HEK293 (cell line): ENCODE measurements around the gene ERFE.

ENCODE experiments used
- KLF10 ChIP-seq: fragments of 450-650 bp; IDR thresholded peaks from 2 replicates; pipeline ENCODE4 v1.5.1; 2018; ENCODE audit warnings: missing biosample characterization, mild to moderate bottlenecking, missing genetic modification characterization
- KLF8 ChIP-seq: fragments of 450-650 bp; formaldehyde crosslinking; IDR thresholded peaks from 2 replicates; pipeline ENCODE4 v1.5.1; 2016; ENCODE audit warnings: missing biosample characterization, missing genetic modification characterization
- PRDM6 ChIP-seq: fragments of 450-650 bp; formaldehyde crosslinking; IDR thresholded peaks from 2 replicates; pipeline ENCODE4 v1.5.1; 2017; ENCODE audit warnings: missing biosample characterization, missing genetic modification characterization
- REPIN1 ChIP-seq: fragments of 450-650 bp; formaldehyde crosslinking; IDR thresholded peaks from 2 replicates; pipeline ENCODE4 v1.5.1; 2017; ENCODE audit warnings: missing biosample characterization, missing genetic modification characterization, low read depth
- SCRT2 ChIP-seq: fragments of 450-650 bp; formaldehyde crosslinking; IDR thresholded peaks from 2 replicates; pipeline ENCODE4 v1.5.1; 2016; ENCODE audit warnings: missing biosample characterization, missing genetic modification characterization
- SP7 ChIP-seq: fragments of 450-650 bp; formaldehyde crosslinking; IDR thresholded peaks from 2 replicates; pipeline ENCODE4 v1.5.1; 2016; ENCODE audit warnings: missing biosample characterization, missing genetic modification characterization
- WT1 ChIP-seq: fragments of 450-650 bp; formaldehyde crosslinking; IDR thresholded peaks from 2 replicates; pipeline ENCODE4 v1.5.1; 2016; ENCODE audit warnings: missing biosample characterization, missing genetic modification characterization
- ZBTB17 ChIP-seq: fragments of 450-650 bp; formaldehyde crosslinking; IDR thresholded peaks from 2 replicates; pipeline ENCODE4 v1.5.1; 2016; ENCODE audit warnings: missing biosample characterization, missing genetic modification characterization
- ZNF140 ChIP-seq: fragments of 450-650 bp; formaldehyde crosslinking; IDR thresholded peaks from 2 replicates; pipeline ENCODE4 v1.5.1; 2016; ENCODE audit warnings: missing biosample characterization, missing genetic modification characterization
- ZNF157 ChIP-seq: fragments of 450-650 bp; formaldehyde crosslinking; IDR thresholded peaks from 2 replicates; pipeline ENCODE4 v1.5.1; 2016; ENCODE audit warnings: missing biosample characterization, missing genetic modification characterization
- ZNF18 ChIP-seq: fragments of 450-650 bp; formaldehyde crosslinking; IDR thresholded peaks from 2 replicates; pipeline ENCODE4 v1.5.1; 2016; ENCODE audit warnings: missing biosample characterization, missing genetic modification characterization
- ZNF2 ChIP-seq: fragments of 450-650 bp; formaldehyde crosslinking; IDR thresholded peaks from 2 replicates; pipeline ENCODE4 v1.5.1; 2016; ENCODE audit warnings: missing biosample characterization, missing genetic modification characterization
- ZNF223 ChIP-seq: fragments of 450-650 bp; formaldehyde crosslinking; IDR thresholded peaks from 2 replicates; pipeline ENCODE4 v1.5.1; 2016; ENCODE audit warnings: missing biosample characterization, missing genetic modification characterization
- ZNF302 ChIP-seq: fragments of 450-650 bp; formaldehyde crosslinking; IDR thresholded peaks from 2 replicates; pipeline ENCODE4 v1.5.1; 2016; ENCODE audit warnings: missing biosample characterization, missing genetic modification characterization, low read depth
- ZNF596 ChIP-seq: fragments of 450-650 bp; IDR thresholded peaks from 2 replicates; pipeline ENCODE4 v1.5.0; 2018; ENCODE audit warnings: missing biosample characterization, mild to moderate bottlenecking, missing genetic modification characterization, moderate library complexity
- ZNF664 ChIP-seq: fragments of 450-650 bp; formaldehyde crosslinking; IDR thresholded peaks from 2 replicates; pipeline ENCODE4 v1.5.1; 2016; ENCODE audit warnings: missing biosample characterization, missing genetic modification characterization
- ZNF704 ChIP-seq: fragments of 450-650 bp; formaldehyde crosslinking; IDR thresholded peaks from 2 replicates; pipeline ENCODE4 v1.5.1; 2016; ENCODE audit warnings: missing biosample characterization, missing genetic modification characterization
- ZNF777 ChIP-seq: fragments of 450-650 bp; formaldehyde crosslinking; IDR thresholded peaks from 2 replicates; pipeline ENCODE4 v1.5.1; 2017; ENCODE audit warnings: missing biosample characterization, missing genetic modification characterization, borderline replicate concordance
- ZNF843 ChIP-seq: fragments of 450-650 bp; formaldehyde crosslinking; IDR thresholded peaks from 2 replicates; pipeline ENCODE4 v1.5.1; 2016; ENCODE audit warnings: missing biosample characterization, missing genetic modification characterization
- ZSCAN23 ChIP-seq: fragments of 450-650 bp; formaldehyde crosslinking; IDR thresholded peaks from 2 replicates; pipeline ENCODE4 v1.5.1; 2016; ENCODE audit warnings: missing biosample characterization, missing genetic modification characterization
- ZSCAN30 ChIP-seq: fragments of 450-650 bp; IDR thresholded peaks from 2 replicates; pipeline ENCODE4 v1.5.1; 2018; ENCODE audit warnings: missing biosample characterization, mild to moderate bottlenecking, missing genetic modification characterization, moderate library complexity
- TF ChIP-seq, protein P1 (sequence below): fragments of 450-650 bp; IDR thresholded peaks from 2 replicates; pipeline ENCODE4 v1.5.1; 2018; ENCODE audit warnings: missing biosample characterization, mild to moderate bottlenecking, missing genetic modification characterization
- TF ChIP-seq, protein P2 (sequence below): fragments of 450-650 bp; IDR thresholded peaks from 2 replicates; pipeline ENCODE4 v1.5.1; 2018; ENCODE audit warnings: missing biosample characterization, missing genetic modification characterization
- TF ChIP-seq, protein P3 (sequence below): fragments of 450-650 bp; formaldehyde crosslinking; IDR thresholded peaks from 2 replicates; pipeline ENCODE4 v1.5.1; 2016; ENCODE audit warnings: missing biosample characterization, missing genetic modification characterization
- TF ChIP-seq, protein P4 (sequence below): fragments of 450-650 bp; formaldehyde crosslinking; IDR thresholded peaks from 2 replicates; pipeline ENCODE4 v1.5.1; 2017; ENCODE audit warnings: missing biosample characterization, missing genetic modification characterization
- TF ChIP-seq, protein P5 (sequence below): IDR thresholded peaks from 2 replicates; pipeline ENCODE4 v1.6.1; 2011; ENCODE audit warnings: mild to moderate bottlenecking, low read depth, low read length, borderline replicate concordance

Gene ERFE

GRCh38 chr2:238169048-238169707, 10.4 kb downstream of the ERFE start (continued):
- TF ChIP-seq, protein P1, sequence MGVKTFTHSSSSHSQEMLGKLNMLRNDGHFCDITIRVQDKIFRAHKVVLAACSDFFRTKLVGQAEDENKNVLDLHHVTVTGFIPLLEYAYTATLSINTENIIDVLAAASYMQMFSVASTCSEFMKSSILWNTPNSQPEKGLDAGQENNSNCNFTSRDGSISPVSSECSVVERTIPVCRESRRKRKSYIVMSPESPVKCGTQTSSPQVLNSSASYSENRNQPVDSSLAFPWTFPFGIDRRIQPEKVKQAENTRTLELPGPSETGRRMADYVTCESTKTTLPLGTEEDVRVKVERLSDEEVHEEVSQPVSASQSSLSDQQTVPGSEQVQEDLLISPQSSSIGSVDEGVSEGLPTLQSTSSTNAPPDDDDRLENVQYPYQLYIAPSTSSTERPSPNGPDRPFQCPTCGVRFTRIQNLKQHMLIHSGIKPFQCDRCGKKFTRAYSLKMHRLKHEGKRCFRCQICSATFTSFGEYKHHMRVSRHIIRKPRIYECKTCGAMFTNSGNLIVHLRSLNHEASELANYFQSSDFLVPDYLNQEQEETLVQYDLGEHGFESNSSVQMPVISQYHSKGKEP: no peak; the same call in 1 of the 2 replicates
- TF ChIP-seq ZNF704 (tag by site-specific recombination) (no peak), REPIN1 (tag by site-specific recombination) (no peak), SCRT2 (tag by site-specific recombination) (no peak), ZNF2 (tag by site-specific recombination) (no peak), ZNF777 (no peak), ZNF664 (tag by site-specific recombination) (no peak), ZNF18 (no peak), ZNF596 (no peak), KLF10 (tag by site-specific recombination) (peak; percentile 80), SP7 (0 out of 2 replicates have a peak, but pooled peaks have one; percentile 41), WT1 (tag by site-specific recombination) (peak; percentile 60), PRDM6 (tag by site-specific recombination) (peak; percentile 99), ZSCAN23 (no peak), ZBTB17 (tag by site-specific recombination) (no peak), ZNF140 (tag by site-specific recombination) (no peak), ZNF843 (tag by site-specific recombination) (peak; percentile 75), ZNF223 (tag by site-specific recombination) (no peak), ZNF302 (tag by site-specific recombination) (no peak), KLF8 (tag by site-specific recombination) (0 out of 2 replicates have a peak, but pooled peaks have one; percentile 16), ZNF157 (no peak), ZSCAN30 (tag by site-specific recombination) (peak; percentile 25; the same call in 1 of the 2 replicates)
- TF ChIP-seq, protein P2, sequence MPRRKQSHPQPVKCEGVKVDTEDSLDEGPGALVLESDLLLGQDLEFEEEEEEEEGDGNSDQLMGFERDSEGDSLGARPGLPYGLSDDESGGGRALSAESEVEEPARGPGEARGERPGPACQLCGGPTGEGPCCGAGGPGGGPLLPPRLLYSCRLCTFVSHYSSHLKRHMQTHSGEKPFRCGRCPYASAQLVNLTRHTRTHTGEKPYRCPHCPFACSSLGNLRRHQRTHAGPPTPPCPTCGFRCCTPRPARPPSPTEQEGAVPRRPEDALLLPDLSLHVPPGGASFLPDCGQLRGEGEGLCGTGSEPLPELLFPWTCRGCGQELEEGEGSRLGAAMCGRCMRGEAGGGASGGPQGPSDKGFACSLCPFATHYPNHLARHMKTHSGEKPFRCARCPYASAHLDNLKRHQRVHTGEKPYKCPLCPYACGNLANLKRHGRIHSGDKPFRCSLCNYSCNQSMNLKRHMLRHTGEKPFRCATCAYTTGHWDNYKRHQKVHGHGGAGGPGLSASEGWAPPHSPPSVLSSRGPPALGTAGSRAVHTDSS (tag by site-specific recombination): no peak
- TF ChIP-seq, protein P3, sequence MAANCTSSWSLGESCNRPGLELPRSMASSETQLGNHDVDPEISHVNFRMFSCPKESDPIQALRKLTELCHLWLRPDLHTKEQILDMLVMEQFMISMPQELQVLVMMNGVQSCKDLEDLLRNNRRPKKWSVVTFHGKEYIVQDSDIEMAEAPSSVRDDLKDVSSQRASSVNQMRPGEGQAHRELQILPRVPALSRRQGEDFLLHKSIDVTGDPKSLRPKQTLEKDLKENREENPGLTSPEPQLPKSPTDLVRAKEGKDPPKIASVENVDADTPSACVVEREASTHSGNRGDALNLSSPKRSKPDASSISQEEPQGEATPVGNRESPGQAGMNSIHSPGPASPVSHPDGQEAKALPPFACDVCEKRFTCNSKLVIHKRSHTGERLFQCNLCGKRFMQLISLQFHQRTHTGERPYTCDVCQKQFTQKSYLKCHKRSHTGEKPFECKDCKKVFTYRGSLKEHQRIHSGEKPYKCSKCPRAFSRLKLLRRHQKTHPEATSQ: no peak
- TF ChIP-seq, protein P4, sequence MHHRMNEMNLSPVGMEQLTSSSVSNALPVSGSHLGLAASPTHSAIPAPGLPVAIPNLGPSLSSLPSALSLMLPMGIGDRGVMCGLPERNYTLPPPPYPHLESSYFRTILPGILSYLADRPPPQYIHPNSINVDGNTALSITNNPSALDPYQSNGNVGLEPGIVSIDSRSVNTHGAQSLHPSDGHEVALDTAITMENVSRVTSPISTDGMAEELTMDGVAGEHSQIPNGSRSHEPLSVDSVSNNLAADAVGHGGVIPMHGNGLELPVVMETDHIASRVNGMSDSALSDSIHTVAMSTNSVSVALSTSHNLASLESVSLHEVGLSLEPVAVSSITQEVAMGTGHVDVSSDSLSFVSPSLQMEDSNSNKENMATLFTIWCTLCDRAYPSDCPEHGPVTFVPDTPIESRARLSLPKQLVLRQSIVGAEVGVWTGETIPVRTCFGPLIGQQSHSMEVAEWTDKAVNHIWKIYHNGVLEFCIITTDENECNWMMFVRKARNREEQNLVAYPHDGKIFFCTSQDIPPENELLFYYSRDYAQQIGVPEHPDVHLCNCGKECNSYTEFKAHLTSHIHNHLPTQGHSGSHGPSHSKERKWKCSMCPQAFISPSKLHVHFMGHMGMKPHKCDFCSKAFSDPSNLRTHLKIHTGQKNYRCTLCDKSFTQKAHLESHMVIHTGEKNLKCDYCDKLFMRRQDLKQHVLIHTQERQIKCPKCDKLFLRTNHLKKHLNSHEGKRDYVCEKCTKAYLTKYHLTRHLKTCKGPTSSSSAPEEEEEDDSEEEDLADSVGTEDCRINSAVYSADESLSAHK (tag by site-specific recombination): peak; percentile 29; the same call in 1 of the 2 replicates
- TF ChIP-seq, protein P5, sequence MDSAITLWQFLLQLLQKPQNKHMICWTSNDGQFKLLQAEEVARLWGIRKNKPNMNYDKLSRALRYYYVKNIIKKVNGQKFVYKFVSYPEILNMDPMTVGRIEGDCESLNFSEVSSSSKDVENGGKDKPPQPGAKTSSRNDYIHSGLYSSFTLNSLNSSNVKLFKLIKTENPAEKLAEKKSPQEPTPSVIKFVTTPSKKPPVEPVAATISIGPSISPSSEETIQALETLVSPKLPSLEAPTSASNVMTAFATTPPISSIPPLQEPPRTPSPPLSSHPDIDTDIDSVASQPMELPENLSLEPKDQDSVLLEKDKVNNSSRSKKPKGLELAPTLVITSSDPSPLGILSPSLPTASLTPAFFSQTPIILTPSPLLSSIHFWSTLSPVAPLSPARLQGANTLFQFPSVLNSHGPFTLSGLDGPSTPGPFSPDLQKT: no peak
